GM12872 (cell line): ENCODE measurements around the gene OSER1.

Experiments
- CTCF ChIP-seq: IDR thresholded peaks from 3 replicates; pipeline ENCODE4 v1.5.1; 2011; ENCODE audit warnings: low read depth, mild to moderate bottlenecking, low read length, moderate library complexity; ENCODE audit not compliant: insufficient read depth

Gene OSER1

GRCh38 chr20:44222027-44222426, 11.5 kb upstream of the OSER1 start:
- TF ChIP-seq CTCF: no peak

GRCh38 chr20:44221368-44221954, 10.9 kb upstream of the OSER1 start:
- TF ChIP-seq CTCF: no peak

GRCh38 chr20:44219791-44220190, 9.2 kb upstream of the OSER1 start:
- TF ChIP-seq CTCF: no peak

GRCh38 chr20:44219170-44219730, 8.7 kb upstream of the OSER1 start:
- no peak for TF ChIP-seq CTCF

- no peak for TF ChIP-seq CTCF
Observed at GRCh38 chr20:44218446-44218845, 7.9 kb upstream of the OSER1 start.

- peak; percentile 97 for TF ChIP-seq CTCF
Observed at GRCh38 chr20:44217342-44218092, 6.9 kb upstream of the OSER1 start.

- peak; percentile 88 for TF ChIP-seq CTCF
Observed at GRCh38 chr20:44215125-44215524, 4.6 kb upstream of the OSER1 start.
